GM12878 (cell line): ENCODE data around the gene PRPF6. TPM values are rescaled to one million over a fixed set of nuclear protein-coding genes. Genes with fewer than 3 reads are reported as not detected.

Experiments used
- BHLHE40 ChIP-seq, 2 experiments: fragments of 450-650 bp in 1 of 2; IDR thresholded peaks; 2 replicates each; pipeline ENCODE4 v1.6.1; 2011 to 2017; ENCODE audit warnings: low read depth in 2 of 2, borderline replicate concordance in 1 of 2, improper control_type of control experiment in 1 of 2, low read length in 1 of 2, mild to moderate bottlenecking in 1 of 2
- CEBPZ ChIP-seq: fragments of 150-350 bp; IDR thresholded peaks from 2 replicates; pipeline ENCODE4 v1.6.1; 2016; ENCODE audit warnings: low read depth, low read length
- FOXK2 ChIP-seq: fragments of 450-650 bp; IDR thresholded peaks from 2 replicates; pipeline ENCODE4 v1.6.1; 2017; ENCODE audit warnings: mild to moderate bottlenecking, moderate library complexity
- HDAC6 ChIP-seq: fragments of 200-600 bp; sonication (generic); IDR thresholded peaks from one replicate; pipeline ENCODE4 v1.8.0; 2017; ENCODE audit warnings: antibody characterized with exemption; ENCODE audit not compliant: unreplicated experiment
- JUND ChIP-seq: IDR thresholded peaks from 2 replicates; pipeline ENCODE4 v1.6.1; 2012; ENCODE audit warnings: low read depth, mild to moderate bottlenecking, low read length, improper control_type of control experiment, moderate library complexity
- KDM1A ChIP-seq: fragments of 200-600 bp; sonication (generic); IDR thresholded peaks from 2 replicates; pipeline ENCODE4 v1.6.1; 2016; ENCODE audit warnings: borderline replicate concordance
- MAX ChIP-seq: IDR thresholded peaks from 2 replicates; pipeline ENCODE4 v1.6.1; 2012; ENCODE audit warnings: low read depth, low read length, improper control_type of control experiment
- MEF2B ChIP-seq: fragments of 450-650 bp; IDR thresholded peaks from 2 replicates; pipeline ENCODE4 v1.6.1; 2018; ENCODE audit warnings: mild to moderate bottlenecking, moderate library complexity; ENCODE audit not compliant: partially characterized antibody, poor library complexity, severe bottlenecking
- MLLT1 ChIP-seq: fragments of 450-650 bp; IDR thresholded peaks from 2 replicates; pipeline ENCODE4 v1.6.1; 2016; ENCODE audit warnings: mild to moderate bottlenecking
- PRDM15 ChIP-seq: fragments of 450-650 bp; formaldehyde crosslinking; IDR thresholded peaks from 2 replicates; pipeline ENCODE4 v1.4.0; 2020; ENCODE audit warnings: mild to moderate bottlenecking, moderate library complexity
- RAD21 ChIP-seq: IDR thresholded peaks from 2 replicates; pipeline ENCODE4 v1.6.1; 2011; ENCODE audit warnings: mild to moderate bottlenecking, low read depth, low read length, moderate library complexity; ENCODE audit not compliant: insufficient read depth
- REST ChIP-seq: IDR thresholded peaks from 2 replicates; pipeline ENCODE4 v1.6.1; 2012; ENCODE audit warnings: mild to moderate bottlenecking, low read depth, low read length
- SIX5 ChIP-seq: IDR thresholded peaks from 2 replicates; pipeline ENCODE4 v1.6.1; 2011; ENCODE audit warnings: mild to moderate bottlenecking, low read depth, low read length, moderate library complexity; ENCODE audit not compliant: severe bottlenecking
- SREBF2 ChIP-seq: IDR thresholded peaks from 2 replicates; pipeline ENCODE4 v1.6.1; 2012; ENCODE audit warnings: mild to moderate bottlenecking, low read length
- SUZ12 ChIP-seq: fragments of 200-600 bp; sonication (generic); IDR thresholded peaks from one replicate; pipeline ENCODE4 v1.6.1; 2018; ENCODE audit warnings: antibody characterized with exemption, mild to moderate bottlenecking; ENCODE audit not compliant: unreplicated experiment
- polyA plus RNA-seq, 11 experiments: library from polyadenylated mRNA; depleted of rRNA in 4 of 11; unstranded in 6 of 11; stranded (reverse) in 5 of 11; fragments of >200 nt; fragmentation: Nextera tagmentation in 4 of 11; fragmentation: Illumina TruSeq in 1 of 11; extraction: Ambion mirVana in 4 of 11; extraction: Trizol in 1 of 11; gene quantifications; 1 replicate in 1 of 11; 2 replicates in 10 of 11; pipeline versions ENCODE4 v1.2.1 to v1.2.3, GENCODE V29; 2011 to 2016; ENCODE audit warnings: inconsistent platforms in 2 of 11, missing spikeins in 2 of 11, low read depth in 1 of 11
- total RNA-seq, 4 experiments: library from RNA; depleted of rRNA in 3 of 4; stranded (reverse); fragments of >200 nt in 3 of 4; fragmentation: Illumina TruSeq in 1 of 4; extraction: Trizol in 1 of 4; gene quantifications; 2 replicates each; pipeline versions ENCODE4 v1.2.1 to v1.2.3, GENCODE V29; 2013 to 2021

Gene PRPF6
- total and polyA plus RNA-seq, 10 of the 15 experiments (the other 5 are each of a cell fraction or from before 2014, with no cell fraction given) = 5.0 to 102 (median 71.3) TPM

GRCh38 chr20:63980806-63981728 is at the start of gene PRPF6 (continued):
- TF ChIP-seq REST (no peak; the same call in 1 of the 2 replicates), HDAC6 (no peak), SREBF2 (peak; percentile 75), FOXK2 (peak; percentile 35; the same call in 1 of the 2 replicates), BHLHE40 (IDR thresholded peaks at IDR 0.05; ENCODE audit: borderline replicate concordance in 1 of 2, low read depth in 2 of 2, low read length in 1 of 2) (peak; percentile 79 to 88), MEF2B (peak; percentile 94), RAD21 (peak; percentile 57), JUND (no peak), PRDM15 (CRISPR knock-in tag) (no peak), MAX (peak; percentile 96), SUZ12 (no peak), CEBPZ (no peak), KDM1A (no peak), MLLT1 (no peak; the same call in 1 of the 2 replicates), SIX5 (peak; percentile 62)
